ENCODE measurements around the gene DNAI2.

GRCh38 chr17:74283371-74283673 is 9.3 kb downstream of the DNAI2 start:
- TF ChIP-seq CTCF (IDR thresholded peaks at IDR 0.05) (no peak), POLR2A (IDR thresholded peaks at IDR 0.05) (no peak)
